ENCODE results near the gene MITF. TPM values are rescaled to one million over a fixed set of nuclear protein-coding genes. Genes with fewer than 3 reads are reported as not detected.
A peak's percentile ranks its signal among the peaks of the same experiment; 100 is the strongest.

Gene MITF
- total and polyA plus RNA-seq, 2 of the 4 experiments (the other 2 are of a cell fraction), result 6.5 to 16.7 TPM

DNA sequence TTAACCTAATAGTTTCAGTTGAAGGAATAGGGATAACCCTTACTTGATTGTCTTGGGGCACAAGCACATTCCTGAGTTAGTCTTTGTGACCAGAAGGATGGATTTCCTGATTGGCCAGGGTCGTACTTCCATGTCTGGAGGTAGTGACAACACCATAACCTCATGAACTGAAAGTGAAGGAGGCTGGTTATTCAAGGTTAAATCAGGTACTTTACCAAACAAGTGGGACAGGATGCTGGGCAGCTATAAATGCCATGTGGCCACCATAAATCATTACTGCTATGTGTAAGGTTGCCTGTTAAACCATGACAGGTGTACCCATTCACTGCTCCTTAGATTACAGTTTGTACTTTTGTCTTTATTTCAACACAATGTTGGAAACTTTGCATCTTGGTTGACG, 132.0 kb downstream of the MITF start:
- BruUV-seq (replicated peaks), result no TSS peak
- DNase-seq (no peak), ATAC-seq (ENCODE audit: low read depth) (no peak)
- TF ChIP-seq CEBPB (IDR thresholded peaks at IDR 0.05; ENCODE audit: low read depth, low read length) (no peak), RAD21 (IDR thresholded peaks at IDR 0.05; ENCODE audit: low read length) (no peak), RCOR1 (IDR thresholded peaks at IDR 0.05; ENCODE audit: insufficient replicate concordance, low read length) (no peak), RFX5 (IDR thresholded peaks at IDR 0.05; ENCODE audit: low read depth, low read length) (no peak), MXI1 (IDR thresholded peaks at IDR 0.05; ENCODE audit: borderline replicate concordance, low read depth, low read length) (no peak), NFE2L2 (IDR thresholded peaks at IDR 0.05; ENCODE audit: low read depth, low read length) (no peak), POLR2A (IDR thresholded peaks at IDR 0.05; ENCODE audit: low read depth, low read length) (no peak), SMC3 (IDR thresholded peaks at IDR 0.05; ENCODE audit: low read depth, low read length) (no peak), BHLHE40 (IDR thresholded peaks at IDR 0.05; ENCODE audit: low read depth, low read length) (no peak), FOS (IDR thresholded peaks at IDR 0.05; ENCODE audit: low read depth, low read length) (no peak), MAZ (IDR thresholded peaks at IDR 0.05; ENCODE audit: borderline replicate concordance, low read depth, low read length) (no peak), CHD1 (IDR thresholded peaks at IDR 0.05; ENCODE audit: low read depth, low read length) (no peak), MAFK (IDR thresholded peaks at IDR 0.05; ENCODE audit: low read depth, low read length) (no peak)
- TF ChIP-seq, protein P1, sequence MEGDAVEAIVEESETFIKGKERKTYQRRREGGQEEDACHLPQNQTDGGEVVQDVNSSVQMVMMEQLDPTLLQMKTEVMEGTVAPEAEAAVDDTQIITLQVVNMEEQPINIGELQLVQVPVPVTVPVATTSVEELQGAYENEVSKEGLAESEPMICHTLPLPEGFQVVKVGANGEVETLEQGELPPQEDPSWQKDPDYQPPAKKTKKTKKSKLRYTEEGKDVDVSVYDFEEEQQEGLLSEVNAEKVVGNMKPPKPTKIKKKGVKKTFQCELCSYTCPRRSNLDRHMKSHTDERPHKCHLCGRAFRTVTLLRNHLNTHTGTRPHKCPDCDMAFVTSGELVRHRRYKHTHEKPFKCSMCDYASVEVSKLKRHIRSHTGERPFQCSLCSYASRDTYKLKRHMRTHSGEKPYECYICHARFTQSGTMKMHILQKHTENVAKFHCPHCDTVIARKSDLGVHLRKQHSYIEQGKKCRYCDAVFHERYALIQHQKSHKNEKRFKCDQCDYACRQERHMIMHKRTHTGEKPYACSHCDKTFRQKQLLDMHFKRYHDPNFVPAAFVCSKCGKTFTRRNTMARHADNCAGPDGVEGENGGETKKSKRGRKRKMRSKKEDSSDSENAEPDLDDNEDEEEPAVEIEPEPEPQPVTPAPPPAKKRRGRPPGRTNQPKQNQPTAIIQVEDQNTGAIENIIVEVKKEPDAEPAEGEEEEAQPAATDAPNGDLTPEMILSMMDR (conservative IDR thresholded peaks at IDR 0.05; ENCODE audit: low read depth, low read length), result no peak
- TF ChIP-seq, protein P2, sequence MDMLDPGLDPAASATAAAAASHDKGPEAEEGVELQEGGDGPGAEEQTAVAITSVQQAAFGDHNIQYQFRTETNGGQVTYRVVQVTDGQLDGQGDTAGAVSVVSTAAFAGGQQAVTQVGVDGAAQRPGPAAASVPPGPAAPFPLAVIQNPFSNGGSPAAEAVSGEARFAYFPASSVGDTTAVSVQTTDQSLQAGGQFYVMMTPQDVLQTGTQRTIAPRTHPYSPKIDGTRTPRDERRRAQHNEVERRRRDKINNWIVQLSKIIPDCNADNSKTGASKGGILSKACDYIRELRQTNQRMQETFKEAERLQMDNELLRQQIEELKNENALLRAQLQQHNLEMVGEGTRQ (IDR thresholded peaks at IDR 0.05; ENCODE audit: low read depth, low read length), result no peak
- TF ChIP-seq, protein P3, sequence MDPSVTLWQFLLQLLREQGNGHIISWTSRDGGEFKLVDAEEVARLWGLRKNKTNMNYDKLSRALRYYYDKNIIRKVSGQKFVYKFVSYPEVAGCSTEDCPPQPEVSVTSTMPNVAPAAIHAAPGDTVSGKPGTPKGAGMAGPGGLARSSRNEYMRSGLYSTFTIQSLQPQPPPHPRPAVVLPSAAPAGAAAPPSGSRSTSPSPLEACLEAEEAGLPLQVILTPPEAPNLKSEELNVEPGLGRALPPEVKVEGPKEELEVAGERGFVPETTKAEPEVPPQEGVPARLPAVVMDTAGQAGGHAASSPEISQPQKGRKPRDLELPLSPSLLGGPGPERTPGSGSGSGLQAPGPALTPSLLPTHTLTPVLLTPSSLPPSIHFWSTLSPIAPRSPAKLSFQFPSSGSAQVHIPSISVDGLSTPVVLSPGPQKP (IDR thresholded peaks at IDR 0.05; ENCODE audit: borderline replicate concordance, low read depth, low read length), result no peak
- H3K4me1 ChIP-seq (ENCODE audit: control insufficient read depth, insufficient read depth, low read length), result peaks cover 31% of the 10 kb centered on the region
- H4K8ac ChIP-seq (ENCODE audit: low read depth in 2 of 2, low read length in 2 of 2), result peak overlapping the region; percentile 69 to 89
- no peaks in the 10 kb centered on the region for H3K27me3 ChIP-seq (ENCODE audit: control insufficient read depth, insufficient read depth, low read length)
- H2BK15ac ChIP-seq (ENCODE audit: low read depth, low read length), result peak overlapping the region; percentile 93
- H2BK20ac ChIP-seq (ENCODE audit: low read depth, low read length), result peak overlapping the region; percentile 97
- WGBS, 2 experiments (ENCODE audit: extremely low coverage in 2 of 2, insufficient read length in 1 of 2), result no CpG with 5 or more reads among the region's 2 CpGs
- peak overlapping the region; percentile 100 for H4K5ac ChIP-seq (ENCODE audit: low read depth, low read length)
- H3K4me3 ChIP-seq (ENCODE audit: insufficient read depth, low read depth, low read length), result no peak overlapping the region
- intact Hi-C loops (cut with micrococcal nuclease), result no loop called here
- H4K20me1 ChIP-seq (ENCODE audit: insufficient read depth, low read length), result no peaks in the 10 kb centered on the region
- no peak overlapping the region for H2AFZ ChIP-seq (replicated peaks; ENCODE audit: low read length, poor library complexity)
- H2BK120ac ChIP-seq (ENCODE audit: low read depth, low read length), result peak overlapping the region; percentile 93
- in situ Hi-C loops (cut with MboI; ENCODE audit: low sequenced_read_pairs), result no loop called here
- peak overlapping the region; percentile 95 for H3K4ac ChIP-seq (ENCODE audit: low read depth, low read length)
- peak overlapping the region; percentile 61 for H2AK9ac ChIP-seq (replicated peaks; ENCODE audit: low read depth, low read length, poor library complexity)
- H3K56ac ChIP-seq (ENCODE audit: extremely low read depth, insufficient read depth, low read length), result peak overlapping the region; percentile 57; the same call in 1 of the 2 replicates
- peak overlapping the region; percentile 86 for H3K14ac ChIP-seq (replicated peaks; ENCODE audit: low read depth, low read length)
- H3K18ac ChIP-seq (ENCODE audit: low read depth, low read length), result peak overlapping the region; percentile 98
- H3K79me1 ChIP-seq (ENCODE audit: low read depth in 1 of 2, low read length in 2 of 2), result peaks cover 40 to 58% of the 10 kb centered on the region in 2 experiments
- CTCF ChIA-PET, result interaction anchor here (1.9 kb wide), 1 partner anchor 16 kb away, joined by 6 read pairs; no protein-coding TSS in a partner anchor
- no peaks in the 10 kb centered on the region; the same call in 1 of the 2 replicates for H3K36me3 ChIP-seq (ENCODE audit: control insufficient read depth, insufficient read depth, low read length)
- no peak overlapping the region for H3K9ac ChIP-seq (ENCODE audit: low read depth, low read length)
- no peak overlapping the region for H3K4me2 ChIP-seq (ENCODE audit: low read depth, low read length)
- H3K27ac ChIP-seq (ENCODE audit: insufficient read depth, low read length), result peak overlapping the region; percentile 93
- peak overlapping the region; percentile 96 for H2BK5ac ChIP-seq (ENCODE audit: low read depth, low read length, poor library complexity, severe bottlenecking)
- H4K91ac ChIP-seq (ENCODE audit: insufficient read depth, low read depth, low read length), result peak overlapping the region; percentile 99
- peak overlapping the region; percentile 61 for H3K23ac ChIP-seq (ENCODE audit: low read depth, low read length)
- dilution Hi-C loops (cut with HindIII; ENCODE audit: low sequenced_read_pairs, unreplicated experiment), result no loop called here
- H2AK5ac ChIP-seq (ENCODE audit: low read depth, low read length), result peak overlapping the region; percentile 98
- H3K9me1 ChIP-seq (ENCODE audit: insufficient read depth, low read length), result peaks cover 9% of the 10 kb centered on the region
- POLR2A ChIA-PET (ENCODE audit: unreplicated experiment), result no interaction called here
- no peaks in the 10 kb centered on the region for H3K9me3 ChIP-seq (ENCODE audit: control insufficient read depth, insufficient read depth, low read length)

Measured in IMR-90 (cell line).